ENCODE data around the gene NCS1.

The NCS1 gene

DNA sequence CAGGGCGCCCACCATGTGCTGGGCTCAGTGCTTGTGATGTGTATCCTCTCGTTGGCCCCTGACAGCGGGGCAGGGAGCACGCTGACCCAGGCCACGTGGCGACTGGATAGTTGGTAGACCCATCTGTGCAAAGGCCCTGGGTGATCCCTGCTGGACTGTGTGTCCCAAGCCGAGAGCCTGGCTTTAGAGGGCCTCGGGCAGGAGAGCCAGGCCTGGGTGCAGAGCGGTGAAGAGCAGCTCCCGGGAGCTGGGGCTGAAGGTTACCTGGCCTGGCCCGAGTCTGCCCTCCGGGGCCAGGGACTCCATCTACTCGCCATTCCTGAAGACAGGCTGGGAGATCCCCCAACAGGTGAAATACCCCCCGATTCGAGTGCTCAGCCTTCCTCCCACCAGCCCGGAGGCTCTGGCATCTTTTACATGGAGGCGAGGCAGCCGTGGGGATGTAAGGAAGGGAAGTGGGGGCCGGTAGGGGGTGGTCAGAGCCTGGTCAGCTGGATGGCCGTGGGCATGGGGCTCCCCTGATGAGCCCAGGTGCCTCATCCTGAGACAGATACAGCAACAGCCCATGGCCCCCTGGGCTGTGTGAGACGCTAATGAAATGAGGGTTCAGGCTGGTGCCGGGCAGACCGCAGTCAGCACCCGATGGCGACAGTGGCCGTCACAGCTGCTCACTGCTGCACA lies 19.0 kb downstream of the NCS1 start:
- H3K27ac ChIP-seq: no peak overlapping the region
- TF ChIP-seq, protein P1, sequence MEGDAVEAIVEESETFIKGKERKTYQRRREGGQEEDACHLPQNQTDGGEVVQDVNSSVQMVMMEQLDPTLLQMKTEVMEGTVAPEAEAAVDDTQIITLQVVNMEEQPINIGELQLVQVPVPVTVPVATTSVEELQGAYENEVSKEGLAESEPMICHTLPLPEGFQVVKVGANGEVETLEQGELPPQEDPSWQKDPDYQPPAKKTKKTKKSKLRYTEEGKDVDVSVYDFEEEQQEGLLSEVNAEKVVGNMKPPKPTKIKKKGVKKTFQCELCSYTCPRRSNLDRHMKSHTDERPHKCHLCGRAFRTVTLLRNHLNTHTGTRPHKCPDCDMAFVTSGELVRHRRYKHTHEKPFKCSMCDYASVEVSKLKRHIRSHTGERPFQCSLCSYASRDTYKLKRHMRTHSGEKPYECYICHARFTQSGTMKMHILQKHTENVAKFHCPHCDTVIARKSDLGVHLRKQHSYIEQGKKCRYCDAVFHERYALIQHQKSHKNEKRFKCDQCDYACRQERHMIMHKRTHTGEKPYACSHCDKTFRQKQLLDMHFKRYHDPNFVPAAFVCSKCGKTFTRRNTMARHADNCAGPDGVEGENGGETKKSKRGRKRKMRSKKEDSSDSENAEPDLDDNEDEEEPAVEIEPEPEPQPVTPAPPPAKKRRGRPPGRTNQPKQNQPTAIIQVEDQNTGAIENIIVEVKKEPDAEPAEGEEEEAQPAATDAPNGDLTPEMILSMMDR (conservative IDR thresholded peaks at IDR 0.05): no peak
- TF ChIP-seq ZFX (IDR thresholded peaks at IDR 0.05): no peak

DNA sequence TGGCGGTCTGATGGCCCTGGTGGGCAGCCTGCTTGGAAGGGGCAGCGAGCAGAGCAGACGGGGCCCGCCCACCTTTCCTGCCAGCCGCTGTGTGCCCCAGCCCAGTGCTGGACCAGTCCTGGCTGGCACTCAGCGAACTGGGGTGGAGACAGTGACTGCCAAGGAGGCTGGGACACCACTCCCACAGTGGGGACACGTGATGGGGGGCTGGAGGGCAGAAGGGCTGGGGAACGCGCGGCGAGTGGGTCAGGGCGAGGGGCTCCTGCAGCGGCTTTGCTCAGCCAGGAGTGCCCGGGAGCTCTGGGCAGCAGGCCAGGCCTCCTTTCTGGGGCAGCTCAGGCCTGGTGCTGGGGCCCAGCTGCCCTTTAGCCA lies 19.5 kb downstream of the NCS1 start:
- H3K27ac ChIP-seq: no peak overlapping the region
- TF ChIP-seq, protein P1 (conservative IDR thresholded peaks at IDR 0.05): no peak
- no peak for TF ChIP-seq ZFX (IDR thresholded peaks at IDR 0.05)

DNA sequence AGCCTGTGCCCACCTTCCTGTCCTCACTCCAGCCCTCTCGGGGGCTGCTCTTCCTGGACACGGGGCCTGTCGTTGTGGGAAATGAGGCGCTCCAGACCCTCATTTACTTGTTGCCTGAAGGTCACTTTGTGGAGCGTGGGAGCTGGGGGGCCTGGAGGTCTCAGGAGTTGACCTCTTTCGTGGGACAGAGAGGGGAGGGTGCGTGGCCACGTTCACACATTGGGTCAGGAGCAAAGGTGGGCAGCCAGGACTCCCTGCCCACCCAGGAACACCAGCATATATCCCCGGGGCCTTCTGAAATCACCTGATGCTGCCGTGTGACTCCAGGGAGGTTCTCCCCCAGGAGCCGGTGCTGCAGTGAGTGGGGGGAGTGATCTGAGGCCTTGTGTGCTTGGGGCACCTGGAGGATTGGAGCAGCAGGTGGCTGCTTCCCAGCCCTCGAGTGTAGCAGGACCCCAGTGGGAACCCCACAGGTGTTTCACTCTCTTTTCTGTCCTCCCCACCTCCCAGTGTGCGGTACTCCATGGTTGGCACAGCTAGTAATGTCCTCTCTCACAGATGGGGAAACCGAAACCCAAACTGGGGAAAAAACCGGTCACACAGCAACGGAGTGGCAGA lies 20.3 kb downstream of the NCS1 start:
- no peak overlapping the region for H3K27ac ChIP-seq

DNA sequence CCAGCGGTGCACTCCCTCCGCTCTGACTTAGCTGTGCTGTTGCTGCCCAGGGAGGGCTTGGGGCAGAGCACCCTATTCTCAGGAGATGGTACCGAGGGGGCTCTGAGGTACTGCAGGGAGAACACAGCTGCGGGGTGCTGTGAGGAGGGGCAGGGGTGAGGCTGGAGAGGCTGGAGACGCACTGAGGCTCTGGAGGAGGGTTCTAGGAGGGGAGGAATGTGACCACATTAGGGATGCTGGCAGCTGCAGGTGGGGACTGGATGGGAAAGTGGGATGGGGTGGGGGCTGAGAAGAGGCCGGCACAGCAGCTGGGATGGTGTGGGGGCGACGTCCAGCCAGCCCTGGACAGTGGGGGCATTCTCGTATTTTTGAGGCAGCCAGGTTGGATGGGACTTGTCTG lies 20.9 kb downstream of the NCS1 start:
- no peak overlapping the region for H3K27ac ChIP-seq
- TF ChIP-seq, protein P1 (conservative IDR thresholded peaks at IDR 0.05): no peak
- no peak for TF ChIP-seq ZFX (IDR thresholded peaks at IDR 0.05)

More for the DNA sequence above, 20.3 kb downstream of the NCS1 start:
- TF ChIP-seq ZFX (IDR thresholded peaks at IDR 0.05): no peak
- TF ChIP-seq, protein P1 (conservative IDR thresholded peaks at IDR 0.05): no peak

DNA sequence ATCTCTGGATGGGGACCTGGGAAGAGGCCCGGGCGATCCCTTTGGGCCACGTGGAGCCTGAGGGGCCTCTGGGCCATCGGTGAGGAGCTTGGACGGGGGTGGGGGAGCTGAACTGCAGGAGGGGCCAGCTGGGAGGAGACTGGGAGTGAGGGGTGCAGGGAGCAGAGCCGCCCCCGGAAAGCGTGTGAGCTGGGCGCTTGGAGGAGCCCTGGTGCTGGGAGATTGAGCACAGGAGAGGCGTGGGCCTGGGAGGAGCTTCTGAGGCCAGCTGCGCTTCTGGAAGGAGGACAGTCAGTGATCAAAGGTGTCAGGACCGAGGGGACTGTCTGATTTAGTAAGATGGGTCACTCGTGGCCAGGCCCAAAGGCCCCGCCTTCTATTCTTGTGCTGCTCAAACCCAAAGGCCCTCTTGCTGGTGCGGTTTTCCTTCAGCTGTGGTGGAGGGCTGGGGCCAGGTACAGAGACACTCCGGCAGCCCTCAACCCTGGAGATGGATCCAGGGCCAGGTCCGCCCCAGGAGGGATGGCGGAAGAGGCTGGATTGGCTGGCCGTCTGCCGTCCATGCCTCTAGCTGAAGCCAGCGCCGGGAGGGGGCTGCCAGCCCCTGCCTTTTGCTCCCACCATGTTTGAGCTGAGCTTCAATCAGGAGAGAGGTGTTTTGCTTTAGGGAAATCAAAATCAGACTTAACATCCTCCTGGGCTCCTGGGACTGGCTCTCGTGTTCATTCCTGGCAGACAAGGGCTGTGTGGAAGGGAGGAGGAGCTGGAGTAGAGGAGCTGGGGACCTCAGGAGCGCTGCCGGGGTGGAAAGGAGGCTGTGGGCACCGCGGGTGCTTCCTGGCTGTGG lies 21.6 kb downstream of the NCS1 start:
- H3K27ac ChIP-seq: no peak overlapping the region
- TF ChIP-seq, protein P1 (conservative IDR thresholded peaks at IDR 0.05): no peak
- TF ChIP-seq ZFX (IDR thresholded peaks at IDR 0.05): no peak

DNA sequence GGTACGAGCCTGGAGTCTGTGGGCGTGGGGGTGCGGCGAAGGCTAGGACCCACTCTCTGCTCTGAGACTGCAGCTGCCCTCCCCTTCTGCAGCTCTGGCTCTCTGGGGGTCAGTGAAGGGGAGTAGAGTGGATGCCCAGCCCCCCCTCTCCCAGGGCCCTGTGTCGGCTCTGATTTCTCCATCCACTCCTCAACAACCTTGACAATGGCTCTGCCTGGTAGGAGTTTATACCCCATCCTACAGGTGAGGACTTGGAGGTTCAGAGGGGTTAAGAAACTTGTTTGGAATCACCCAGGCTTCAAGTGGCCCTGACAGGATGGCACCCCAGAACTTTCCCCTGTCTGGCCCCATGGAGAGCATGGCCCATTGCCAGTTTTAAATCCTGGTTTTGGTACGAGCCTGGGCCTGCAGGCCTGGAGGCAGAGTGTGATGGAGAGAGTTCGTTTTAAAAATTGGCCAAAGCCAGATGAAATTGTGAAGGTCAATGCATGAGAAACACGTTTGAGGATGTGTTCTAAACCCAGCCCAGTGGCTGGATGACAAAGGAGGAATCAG lies 22.3 kb downstream of the NCS1 start:
- H3K27ac ChIP-seq: no peak overlapping the region

More for the DNA sequence above, 22.3 kb downstream of the NCS1 start:
- no peak for TF ChIP-seq ZFX (IDR thresholded peaks at IDR 0.05)
- TF ChIP-seq, protein P1 (conservative IDR thresholded peaks at IDR 0.05): no peak

Measured in C4-2B (cell line).